Right ventricle myocardium inferior (tissue), 1 donor: ENCODE data around the gene SLCO2B1. TPM values are rescaled to one million over a fixed set of nuclear protein-coding genes. Genes with fewer than 3 reads are reported as not detected.

Experiments
- ATAC-seq: fragments of 200-7000 bp; cut with Tn5 transposase; one replicate; pipeline ENCODE4 v1.9.1; 2020; ENCODE audit warnings: mild to moderate bottlenecking, moderate library complexity
- DNase-seq: peaks from one replicate; pipeline ENCODE4 v3.0.0; 2021; ENCODE audit errors: missing footprints
- intact Hi-C: fragments of 100-400 bp; cut with DNase I; formaldehyde crosslinking; loops from one replicate; pipeline ENCODE4 v1.11.0; 2022
- total RNA-seq: library from RNA; stranded (reverse); fragmentation: NEBNext Ultra II Directional; extraction: Animal tissue kit (Norgen Biotek cat#: 25700); gene quantifications from one replicate; pipeline ENCODE4 v1.2.1, GENCODE V29; 2021
- donor health status: DM: no; HTN: yes; CAD: no; lungs with severe emphysema.

Gene SLCO2B1
- total RNA-seq, 1 donor from 2014 or later: 33.4 TPM

DNA sequence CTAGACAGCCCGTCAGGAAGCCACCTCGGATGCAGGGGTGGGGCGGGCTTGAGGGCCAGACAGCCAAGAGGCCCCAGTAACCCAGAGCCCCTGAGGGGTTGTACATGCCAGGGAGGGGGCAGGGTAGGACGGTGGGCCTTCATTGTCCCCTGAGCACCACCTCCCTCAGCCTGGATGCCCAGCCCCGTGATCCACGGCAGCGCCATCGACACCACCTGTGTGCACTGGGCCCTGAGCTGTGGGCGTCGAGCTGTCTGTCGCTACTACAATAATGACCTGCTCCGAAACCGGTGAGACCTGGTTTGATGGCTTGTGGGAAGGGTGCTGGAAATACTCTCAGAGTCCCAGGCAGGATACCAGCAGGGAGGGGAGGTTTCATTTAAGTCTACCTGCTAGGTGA lies 52.2 kb downstream of the SLCO2B1 start:
- DNase-seq (no peak), ATAC-seq (no peak)
- intact Hi-C loops: no loop called here

- DNase-seq (no peak), ATAC-seq (no peak)
- intact Hi-C loops: no loop called here
Observed at GRCh38 chr11:75203641-75204011, 52.7 kb downstream of the SLCO2B1 start.

- intact Hi-C loops: no loop called here
- DNase-seq (no peak), ATAC-seq (peak; percentile 35)
Observed at GRCh38 chr11:75204012-75204674, 53.2 kb downstream of the SLCO2B1 start.

DNA sequence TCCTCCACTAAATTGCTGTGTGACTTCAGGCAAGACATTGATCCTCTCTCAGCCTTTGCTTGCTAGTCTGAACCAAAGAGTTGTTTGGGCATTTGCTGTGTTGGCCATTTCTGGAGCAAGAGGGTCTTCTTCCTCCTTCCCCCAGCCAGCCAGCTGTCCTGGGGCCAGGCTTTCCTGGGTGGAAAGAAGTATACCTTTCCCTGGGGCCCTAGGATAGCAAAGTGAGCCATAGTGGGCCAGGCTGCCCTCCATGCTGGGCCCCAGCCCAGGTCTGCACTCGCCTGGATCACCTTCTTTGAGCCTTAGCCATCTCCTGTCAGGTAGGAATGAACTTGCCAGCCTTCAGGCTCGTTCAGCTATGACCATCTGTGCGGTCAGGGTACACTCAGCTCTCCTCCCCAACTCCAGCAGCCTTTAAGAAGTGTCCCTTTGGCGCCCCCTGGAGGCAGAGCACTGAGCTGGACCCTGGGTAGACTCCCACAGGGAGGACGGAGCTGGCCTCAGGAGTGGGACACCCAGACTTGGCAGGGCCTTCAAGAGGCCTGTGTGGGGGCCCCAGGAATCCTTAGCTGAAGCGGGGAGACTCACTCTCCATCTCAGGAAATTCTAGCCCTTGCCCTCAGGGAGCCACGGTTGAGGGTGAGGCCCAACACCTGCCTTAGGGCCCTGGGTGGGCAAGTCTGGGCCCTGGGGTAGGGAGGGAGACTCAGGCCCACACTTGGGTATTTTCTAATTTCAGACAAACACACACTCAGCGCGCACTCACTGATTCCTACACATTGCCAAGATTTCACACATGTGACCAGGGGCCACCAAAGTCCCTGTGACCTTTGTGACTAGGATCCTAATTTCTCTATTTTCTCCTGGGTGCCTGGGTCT lies 54.0 kb downstream of the SLCO2B1 start:
- intact Hi-C loops: loop anchor here (1.0 to 5.0 kb wide), 2 partner anchors 37 to 61 kb away; partner anchors contain the start of gene TPBGL
- ATAC-seq: peak; percentile 92
- DNase-seq: peak; percentile 94

DNA sequence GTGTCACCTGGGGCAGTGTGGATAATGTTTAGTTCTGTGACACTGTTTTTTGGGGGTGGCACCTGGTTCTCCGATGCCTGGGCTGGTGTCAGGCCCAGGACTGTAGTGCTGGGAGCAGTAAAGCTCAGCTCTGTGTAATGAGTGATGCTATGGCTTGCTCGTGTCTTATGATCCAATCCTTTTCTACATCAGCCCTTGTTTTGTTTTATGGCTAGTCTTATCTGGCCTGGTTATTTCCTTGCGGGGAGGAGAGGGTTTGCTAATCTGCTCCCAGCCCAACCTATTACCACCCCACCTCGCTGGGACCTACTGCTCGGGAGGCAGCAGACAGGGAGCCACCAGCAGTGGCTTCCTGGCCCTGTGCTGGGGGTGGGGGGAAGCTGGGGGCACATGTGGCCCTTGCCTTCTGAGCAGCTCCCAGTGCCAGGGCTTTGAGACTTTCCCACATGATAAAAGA lies 54.7 kb downstream of the SLCO2B1 start:
- DNase-seq (no peak), ATAC-seq (no peak)
- intact Hi-C loops: loop anchor here (1.0 to 5.0 kb wide), 2 partner anchors 37 to 61 kb away; partner anchors contain the start of gene TPBGL

GRCh38 chr11:75208446-75208845 lies 57.5 kb downstream of the SLCO2B1 start:
- no peak for ATAC-seq
- intact Hi-C loops: loop anchor here (5.0 kb wide), 1 partner anchor 34 kb away; the partner anchor contains the start of gene TPBGL
- DNase-seq: no peak

DNA sequence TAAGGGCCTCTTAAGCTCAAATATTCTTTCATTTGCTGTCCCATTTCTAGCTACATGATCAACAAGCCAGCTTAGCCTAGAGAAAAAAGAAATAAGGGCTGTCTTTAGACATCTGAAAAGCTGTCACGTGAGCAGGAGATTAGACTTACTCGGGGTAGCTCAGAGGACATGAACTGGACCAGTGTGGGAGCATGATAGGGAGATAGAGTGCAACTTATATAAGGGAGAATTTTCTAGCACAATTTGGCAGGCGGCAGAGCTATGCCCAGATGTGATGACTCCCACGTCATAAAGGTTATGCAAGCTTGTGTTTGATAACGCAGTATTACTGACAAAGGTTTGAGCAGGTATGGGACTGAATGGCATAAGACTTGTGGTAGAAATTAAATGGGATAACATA lies 61.5 kb downstream of the SLCO2B1 start:
- ATAC-seq: no peak
- intact Hi-C loops: no loop called here
- no peak for DNase-seq

GRCh38 chr11:75214411-75214821 lies 63.5 kb downstream of the SLCO2B1 start:
- intact Hi-C loops: no loop called here

GRCh38 chr11:75214843-75215242 lies 63.9 kb downstream of the SLCO2B1 start:
- no peak for ATAC-seq
- intact Hi-C loops: no loop called here
- no peak for DNase-seq

More at GRCh38 chr11:75214411-75214821, 63.5 kb downstream of the SLCO2B1 start:
- ATAC-seq: peak; percentile 60
- DNase-seq: peak; percentile 86

DNA sequence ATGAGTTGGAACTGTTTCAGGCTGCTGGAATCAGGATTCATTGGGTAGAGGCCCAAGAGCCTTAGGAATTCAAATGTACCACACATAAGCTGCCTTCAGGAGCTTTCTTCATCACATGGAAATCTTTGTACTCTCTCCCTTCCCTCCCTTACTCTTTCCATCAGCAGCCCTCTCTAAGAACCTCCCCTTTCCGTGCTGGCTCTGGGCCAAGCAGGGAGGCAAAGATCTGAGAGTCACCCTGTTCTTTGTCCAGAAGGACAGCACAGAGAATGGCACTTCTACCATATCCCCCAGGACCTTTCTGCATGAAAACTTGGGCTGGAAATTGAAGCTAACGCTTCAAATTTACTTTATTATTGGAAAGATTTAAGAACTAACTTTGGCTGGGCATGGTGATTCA lies 69.0 kb downstream of the SLCO2B1 start:
- no peak for ATAC-seq
- no peak for DNase-seq
- intact Hi-C loops: no loop called here

DNA sequence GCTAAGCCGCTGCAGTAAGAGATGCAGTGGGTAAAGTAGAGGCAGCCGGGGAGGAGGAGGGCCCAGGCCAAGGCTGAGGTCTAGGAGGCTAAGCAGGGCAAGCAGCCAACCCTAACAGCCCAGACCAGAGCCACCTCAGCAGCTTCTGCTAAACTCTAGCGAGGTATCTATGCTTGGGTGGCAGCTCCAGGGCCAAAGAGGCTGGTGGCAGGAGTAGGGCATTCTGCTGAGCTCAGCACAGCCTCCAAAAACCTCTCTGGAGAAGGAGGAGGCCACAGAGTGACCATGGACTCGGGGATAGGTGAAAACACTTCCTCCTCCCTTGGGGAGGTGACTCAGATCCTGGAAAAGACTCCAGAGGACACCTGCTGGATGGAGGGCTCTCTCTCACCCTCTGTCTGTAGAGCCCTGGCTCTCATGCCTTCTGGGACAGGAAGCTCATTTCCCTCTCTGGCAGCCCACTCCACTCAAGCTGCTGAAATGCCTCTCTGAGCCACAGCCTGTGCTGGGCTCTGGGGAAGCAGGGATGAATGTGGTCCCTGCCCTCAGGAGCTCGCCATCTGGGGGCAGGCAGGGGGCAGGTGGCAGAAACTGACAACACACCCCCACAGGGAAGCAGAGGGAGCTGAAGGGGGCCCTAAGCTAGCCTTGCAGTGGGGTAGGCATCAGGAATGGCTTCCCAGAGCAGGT lies 73.2 kb downstream of the SLCO2B1 start:
- ATAC-seq: no peak
- intact Hi-C loops: no loop called here
- no peak for DNase-seq

DNA sequence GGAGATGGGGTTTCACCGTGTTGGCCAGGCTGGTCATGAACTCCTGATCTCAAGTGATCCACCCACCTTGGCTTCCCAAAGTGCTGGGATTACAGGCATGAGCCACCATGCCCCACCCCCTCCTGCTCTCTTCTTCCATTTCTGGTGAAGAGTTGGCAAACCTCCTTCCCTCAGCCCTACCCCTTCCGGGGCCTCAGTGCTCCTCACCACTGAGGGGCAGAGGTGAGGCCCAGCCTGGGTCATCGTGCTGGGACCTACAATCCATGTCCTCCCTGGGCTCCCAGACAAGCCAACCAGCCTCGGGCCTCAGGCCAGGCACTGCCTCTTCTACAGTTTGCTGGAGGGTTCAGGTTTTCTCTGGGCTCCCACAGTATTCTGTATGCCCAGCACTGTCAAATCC lies 74.9 kb downstream of the SLCO2B1 start:
- intact Hi-C loops: no loop called here
- no peak for DNase-seq
- ATAC-seq: no peak

- intact Hi-C loops: no loop called here
- DNase-seq: no peak
- no peak for ATAC-seq
Observed at GRCh38 chr11:75229466-75229865, 78.6 kb downstream of the SLCO2B1 start.

- DNase-seq (no peak), ATAC-seq (no peak)
- intact Hi-C loops: no loop called here
Observed at GRCh38 chr11:75230621-75231020, 79.7 kb downstream of the SLCO2B1 start.

- no peak for ATAC-seq
- no peak for DNase-seq
- intact Hi-C loops: no loop called here
Observed at GRCh38 chr11:75233754-75234172, 82.9 kb downstream of the SLCO2B1 start.

GRCh38 chr11:75236062-75236461 lies 85.2 kb downstream of the SLCO2B1 start:
- ATAC-seq: no peak
- DNase-seq: no peak
- intact Hi-C loops: no loop called here

DNA sequence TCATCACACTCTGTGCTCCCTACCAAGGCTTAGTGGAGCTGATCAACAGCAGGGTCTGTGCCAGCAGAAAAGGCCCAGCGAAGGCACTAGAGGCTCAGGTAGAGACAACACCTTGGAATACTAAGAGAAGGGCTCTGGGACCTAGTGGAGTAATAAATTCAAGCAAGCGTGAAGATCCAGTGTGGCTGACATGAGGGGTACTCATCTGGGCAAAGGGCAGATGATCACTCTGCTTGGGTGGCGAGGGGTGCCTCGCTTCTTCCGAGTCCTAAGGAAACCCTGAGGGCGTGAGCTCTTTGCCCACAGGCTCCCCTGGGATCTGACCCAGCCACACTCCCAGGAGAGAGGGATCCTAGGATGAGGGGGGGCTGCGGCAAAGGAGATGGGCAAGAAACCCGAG lies 86.1 kb downstream of the SLCO2B1 start:
- intact Hi-C loops: no loop called here
- ATAC-seq (no peak), DNase-seq (no peak)

GRCh38 chr11:75238595-75239440 lies 87.9 kb downstream of the SLCO2B1 start:
- DNase-seq (no peak), ATAC-seq (no peak)
- intact Hi-C loops: no loop called here
